NCI-H774 (cell line): ENCODE results near the gene SZRD1.
A peak's percentile ranks its signal among the peaks of the same experiment; 100 is the strongest.

ENCODE experiments used
- DNase-seq: peaks from one replicate; lab custom pipeline; 2025; lab: John Stamatoyannopoulos, UW

Gene SZRD1

DNA sequence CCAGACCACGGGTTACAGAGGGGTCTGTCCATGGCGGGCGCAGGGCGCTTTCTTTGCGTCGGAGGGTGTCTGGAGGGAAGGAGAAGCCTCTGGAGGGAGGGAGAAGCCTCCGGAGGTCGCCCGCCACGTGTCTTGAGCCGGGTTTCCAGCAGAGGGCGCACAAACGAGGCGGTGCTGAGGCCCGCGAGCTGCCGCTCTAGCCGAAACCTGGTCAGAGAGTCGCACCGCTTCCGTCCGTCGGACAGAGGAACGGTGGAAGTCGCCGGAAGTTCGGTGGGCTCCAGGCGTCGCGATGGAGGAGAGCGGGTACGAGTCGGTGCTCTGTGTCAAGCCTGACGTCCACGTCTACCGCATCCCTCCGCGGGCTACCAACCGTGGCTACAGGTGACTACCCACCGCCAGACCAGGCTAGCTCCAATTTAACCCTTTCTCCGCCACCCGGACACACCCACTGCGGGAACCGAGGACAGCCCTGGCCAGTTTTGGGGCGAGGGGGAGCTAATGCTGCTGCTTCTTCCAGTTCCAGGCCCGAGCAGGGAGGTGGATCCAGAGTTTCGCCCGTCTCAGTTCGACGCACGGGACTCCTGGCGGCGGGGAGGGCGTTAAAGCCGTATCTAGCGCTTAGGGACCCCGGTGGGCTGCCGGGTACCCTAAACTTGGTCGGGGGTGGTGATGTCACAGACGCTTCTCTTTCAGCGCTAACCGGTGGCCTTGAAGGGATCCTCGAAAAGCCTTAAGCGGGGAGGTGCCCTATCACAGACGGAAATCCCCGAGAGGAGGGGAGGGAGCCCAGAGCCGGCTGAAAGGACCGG, 73.6 kb downstream of the SZRD1 start, which contains the start of gene NECAP2:
Gene NECAP2 (plus strand): TSS at position 255 of the 812 bp plus-strand sequence. CDS start 38 bp downstream, at position 293.
- DNase-seq: peak; percentile 71

GRCh38 chr1:16441282-16441665, 74.2 kb downstream of the SZRD1 start:
- no peak for DNase-seq

GRCh38 chr1:16442265-16442664, 75.2 kb downstream of the SZRD1 start:
- no peak for DNase-seq

DNA sequence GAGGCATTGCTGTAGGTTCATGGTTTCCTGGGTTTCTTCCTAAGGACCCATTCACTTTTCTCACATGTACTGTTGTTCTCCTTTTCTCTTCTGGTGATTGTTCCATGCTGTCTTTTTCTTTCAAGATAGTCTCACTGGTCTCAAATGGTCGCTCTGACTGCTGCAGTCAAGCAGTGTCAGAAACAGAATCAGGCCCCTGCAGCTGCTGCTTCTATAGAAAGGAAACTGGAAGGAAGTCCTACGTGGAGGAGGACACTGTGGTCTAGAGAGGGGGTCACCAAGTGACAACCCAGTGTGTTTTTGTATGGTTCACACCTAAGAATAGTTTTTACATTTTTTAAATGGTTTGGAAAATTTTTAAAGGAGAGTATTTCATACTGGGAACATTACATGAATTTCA, 75.9 kb downstream of the SZRD1 start:
- no peak for DNase-seq

DNA sequence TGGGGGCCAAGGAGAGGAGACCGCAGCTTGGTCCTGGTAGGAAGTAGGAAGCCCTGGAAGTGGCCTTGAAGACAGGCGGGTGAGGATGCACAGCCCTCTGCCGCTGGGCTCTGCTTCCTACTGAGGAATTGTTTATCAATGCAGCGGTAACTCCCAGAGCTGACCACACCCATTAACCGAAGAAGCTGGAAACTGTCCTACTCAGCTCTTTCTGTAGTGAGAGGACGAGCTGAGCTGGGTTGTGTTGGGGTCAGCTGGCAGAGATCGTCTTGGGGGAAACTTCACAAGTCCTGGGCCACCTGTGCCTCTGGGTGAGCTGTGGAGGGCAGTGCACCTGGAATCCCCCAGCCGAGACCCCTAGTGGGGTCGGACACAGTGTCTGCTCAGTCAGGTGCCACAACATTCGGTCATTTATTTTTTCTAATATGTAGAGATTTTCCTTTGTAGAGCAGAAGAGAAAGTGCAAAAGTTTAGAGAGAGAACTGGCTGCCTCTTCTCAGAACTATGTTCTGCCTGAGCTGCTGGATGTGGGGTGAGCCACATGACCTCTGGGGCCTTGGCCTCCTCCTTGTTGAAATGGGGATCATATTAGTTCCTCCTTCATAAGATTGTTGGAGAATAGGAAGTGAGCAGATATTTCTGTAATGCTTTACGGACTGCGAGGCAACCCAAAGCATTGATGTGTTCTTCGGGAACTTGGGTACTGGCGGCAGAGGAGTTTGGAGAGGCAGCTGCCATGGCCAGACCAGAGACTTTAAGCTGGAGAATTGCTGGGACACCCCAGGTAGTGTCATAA, 77.1 kb downstream of the SZRD1 start:
- no peak for DNase-seq

- no peak for DNase-seq
Observed at GRCh38 chr1:16445052-16445451, 78.0 kb downstream of the SZRD1 start.

DNA sequence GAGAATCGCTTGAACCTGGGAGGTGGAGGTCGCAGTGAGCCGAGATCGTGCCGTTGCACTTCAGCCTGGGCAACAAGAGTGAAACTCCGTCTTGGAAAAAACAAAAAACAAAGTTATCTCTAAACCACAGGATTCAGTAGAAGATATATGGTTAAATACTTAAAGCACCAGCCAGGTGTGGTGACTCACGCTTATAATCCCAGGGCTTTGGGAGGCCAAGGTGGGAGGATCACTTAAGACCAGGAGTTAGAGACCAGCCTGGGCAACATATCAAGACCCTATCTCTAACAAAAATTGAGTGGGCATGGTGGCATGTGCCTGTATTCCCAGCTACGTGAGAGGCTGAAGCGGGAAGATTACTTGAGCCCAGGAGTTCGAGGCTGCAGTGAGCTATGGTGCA, 79.1 kb downstream of the SZRD1 start:
- no peak for DNase-seq

- DNase-seq: no peak
Observed at GRCh38 chr1:16447641-16448040, 80.6 kb downstream of the SZRD1 start.
